HG03575 (cell line): Measurements from ENCODE around the gene RUVBL2.

Experiments used
- ATAC-seq: cut with Tn5 transposase; IDR thresholded peaks from one replicate; pipeline ENCODE4 v1.9.1; 2021; ENCODE audit not compliant: unreplicated experiment, insufficient number of reproducible peaks, low FRiP score; ENCODE audit errors: extremely low read depth

Gene RUVBL2

DNA sequence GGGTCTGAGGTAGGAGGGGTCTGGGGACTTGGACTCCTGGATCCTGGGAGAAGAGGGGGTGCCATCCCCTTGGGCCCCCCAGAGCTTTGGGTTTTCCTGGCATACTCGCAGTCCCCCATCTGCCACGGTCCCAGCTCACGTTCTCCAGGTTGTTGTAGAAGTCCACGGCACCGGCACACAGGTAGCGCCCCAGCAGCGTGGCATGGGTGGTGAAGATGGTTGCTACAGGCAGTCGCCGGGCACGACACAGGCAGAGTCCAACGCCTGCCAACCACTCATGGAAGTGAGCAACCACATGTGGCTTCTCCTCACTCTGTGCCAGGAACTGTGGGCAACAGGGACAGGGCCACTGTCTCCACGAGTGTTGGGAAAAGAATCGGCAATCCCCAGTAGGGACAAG lies 8.0 kb upstream of the RUVBL2 start:
- ATAC-seq = no peak

DNA sequence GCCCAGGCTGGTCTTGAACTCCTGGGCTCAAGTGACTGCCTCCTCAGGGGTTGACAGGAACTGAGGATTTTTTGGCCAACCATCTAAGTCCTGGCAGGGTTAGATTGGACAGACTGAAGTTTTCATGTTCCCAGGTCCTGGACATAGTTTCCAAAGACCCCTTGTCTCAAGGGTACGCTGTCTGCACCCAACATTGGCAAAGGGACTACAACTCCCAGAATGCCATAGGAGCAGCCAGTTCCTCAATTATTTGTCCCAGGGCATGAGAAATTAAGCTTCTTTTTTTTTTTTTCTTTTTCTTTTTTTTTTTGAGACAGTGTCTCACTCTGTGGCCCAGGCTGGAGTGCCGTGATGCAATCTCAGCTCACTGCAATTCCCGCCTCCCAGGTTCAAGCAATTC lies 7.5 kb upstream of the RUVBL2 start:
- no peak for ATAC-seq

DNA sequence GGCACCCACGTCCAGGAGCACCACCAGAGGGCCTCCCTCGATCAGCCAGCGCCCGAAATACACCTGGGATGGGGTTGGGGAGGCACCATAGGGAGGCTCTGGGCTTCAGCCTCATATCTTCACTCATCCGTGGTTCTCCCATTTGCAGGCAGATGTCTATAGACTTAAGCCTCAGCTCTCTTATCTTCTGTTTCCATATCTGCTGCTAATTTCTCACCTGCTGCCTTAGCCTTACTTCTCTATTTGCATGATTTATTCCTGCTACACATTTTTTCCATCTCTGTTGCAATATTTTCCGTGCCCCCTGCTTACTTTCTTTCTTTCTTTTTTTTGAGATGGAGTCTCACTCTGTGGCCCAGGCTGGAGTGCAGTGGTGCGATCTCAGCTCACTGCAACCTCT lies 6.4 kb upstream of the RUVBL2 start:
- ATAC-seq = no peak

DNA sequence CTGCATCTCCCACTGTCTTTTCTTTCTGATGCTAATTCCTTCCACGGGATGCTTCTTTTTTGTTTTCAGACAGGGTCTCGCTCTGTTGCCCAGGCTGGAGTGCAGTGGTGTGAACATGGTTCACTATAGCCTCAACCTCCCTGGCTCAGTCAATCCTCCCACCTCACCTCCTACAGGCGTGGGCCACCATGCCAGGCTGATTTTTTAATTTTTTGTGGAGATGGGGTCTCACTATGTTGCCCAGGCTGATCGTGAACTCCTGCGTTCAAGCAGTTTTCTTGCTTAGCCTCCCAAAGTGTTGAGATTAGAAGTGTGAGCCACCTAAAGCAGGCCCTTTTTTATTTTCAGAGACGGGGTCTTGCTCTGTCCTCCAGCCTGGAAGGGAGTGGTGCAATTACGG lies 5.4 kb upstream of the RUVBL2 start:
- no peak for ATAC-seq

DNA sequence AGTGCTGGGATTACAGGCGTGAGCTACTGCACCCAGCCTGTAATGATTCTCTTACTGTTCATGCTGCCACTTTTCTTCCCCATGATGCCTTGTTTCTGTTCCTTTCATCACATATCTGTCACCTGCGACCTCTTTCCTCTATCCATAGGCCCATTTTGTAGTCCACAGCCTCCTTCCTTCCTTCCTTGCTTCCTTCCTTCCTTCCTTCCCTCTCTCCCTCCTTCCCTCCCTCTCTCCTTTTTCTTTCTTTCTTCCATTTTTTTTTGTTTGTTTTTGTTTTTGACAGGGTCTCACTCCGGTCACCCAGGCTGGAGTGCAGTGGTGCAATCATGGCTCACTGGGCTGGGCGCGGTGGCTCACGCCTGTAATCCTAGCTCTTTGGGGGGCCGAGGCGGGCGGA lies 4.8 kb upstream of the RUVBL2 start:
- ATAC-seq = no peak

DNA sequence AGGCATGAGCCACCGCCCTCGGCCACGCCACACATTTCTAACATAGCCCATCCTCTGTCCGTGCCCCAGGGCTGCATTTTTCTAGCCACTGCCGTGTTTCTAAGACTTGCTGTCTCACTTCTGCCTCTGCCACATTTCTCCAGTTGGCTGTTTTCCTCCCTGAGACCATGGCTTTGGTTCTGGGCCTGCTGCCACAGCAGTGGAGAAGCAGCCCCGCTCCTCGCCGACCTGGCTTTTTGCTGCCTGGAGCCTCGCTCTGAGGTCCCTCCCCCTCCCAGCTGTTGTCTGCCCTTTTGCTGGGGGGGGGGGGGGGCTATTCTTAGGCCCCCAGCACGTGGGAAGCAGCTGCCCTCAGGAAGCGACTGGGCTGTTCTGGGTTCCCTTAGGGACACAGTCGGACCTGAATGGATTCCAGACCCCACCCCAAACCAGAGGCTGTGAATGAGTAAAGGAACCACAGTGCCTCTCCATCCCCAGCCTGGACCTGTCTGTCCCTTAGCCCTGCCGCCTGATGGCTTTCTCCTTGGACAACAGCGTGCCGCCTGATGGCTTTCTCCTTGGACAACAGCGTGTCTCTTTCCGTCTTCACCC lies 3.9 kb upstream of the RUVBL2 start:
- ATAC-seq = no peak

DNA sequence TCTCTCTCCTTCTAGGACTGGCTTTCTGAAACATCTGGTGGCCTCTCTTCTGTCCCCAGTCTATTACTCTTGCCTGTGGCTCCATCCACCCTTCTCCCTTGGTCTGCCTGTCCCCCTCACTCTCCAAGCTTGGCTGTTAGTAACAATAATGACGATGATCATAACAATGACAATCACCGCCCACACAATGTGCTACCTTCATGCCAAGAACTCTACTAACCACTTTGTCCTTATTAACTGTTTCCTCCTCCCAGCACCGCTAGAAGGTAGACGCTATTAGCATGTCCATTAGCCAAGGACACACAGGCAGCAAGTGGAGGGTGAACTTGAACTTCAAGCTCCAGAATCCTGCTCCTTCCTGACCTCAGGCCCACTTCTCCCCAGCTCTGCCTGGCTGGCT lies 3.3 kb upstream of the RUVBL2 start:
- no peak for ATAC-seq

DNA sequence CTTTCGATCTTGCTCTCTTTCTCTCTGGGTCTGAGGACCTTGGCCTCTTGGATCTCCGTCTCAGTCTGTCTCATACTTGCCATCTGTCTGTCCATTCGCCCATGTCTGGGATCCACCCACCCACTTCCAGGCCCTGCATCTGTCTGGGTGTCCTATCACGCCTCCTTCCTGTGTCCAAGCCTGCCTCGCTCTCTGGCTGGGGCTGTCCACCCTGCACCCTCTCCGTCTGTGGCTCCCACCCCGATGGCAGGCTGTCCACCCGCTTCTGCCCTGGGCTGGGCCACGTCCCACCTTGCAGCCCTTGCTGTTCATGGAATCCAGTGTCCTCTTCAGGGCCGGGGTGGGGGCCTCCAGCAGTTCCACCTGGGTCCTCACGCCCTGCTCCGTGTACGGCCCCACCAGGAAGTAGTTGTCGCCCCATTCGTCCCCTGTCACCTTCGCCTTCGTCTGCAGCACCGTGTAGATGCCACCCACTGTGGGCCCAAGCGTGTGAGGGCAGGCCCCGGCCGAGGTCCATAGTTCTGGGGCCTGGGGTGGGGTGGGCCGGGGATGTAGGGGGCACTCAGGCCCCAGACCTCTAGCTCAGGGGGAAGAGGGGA lies 2.6 kb upstream of the RUVBL2 start:
- no peak for ATAC-seq

DNA sequence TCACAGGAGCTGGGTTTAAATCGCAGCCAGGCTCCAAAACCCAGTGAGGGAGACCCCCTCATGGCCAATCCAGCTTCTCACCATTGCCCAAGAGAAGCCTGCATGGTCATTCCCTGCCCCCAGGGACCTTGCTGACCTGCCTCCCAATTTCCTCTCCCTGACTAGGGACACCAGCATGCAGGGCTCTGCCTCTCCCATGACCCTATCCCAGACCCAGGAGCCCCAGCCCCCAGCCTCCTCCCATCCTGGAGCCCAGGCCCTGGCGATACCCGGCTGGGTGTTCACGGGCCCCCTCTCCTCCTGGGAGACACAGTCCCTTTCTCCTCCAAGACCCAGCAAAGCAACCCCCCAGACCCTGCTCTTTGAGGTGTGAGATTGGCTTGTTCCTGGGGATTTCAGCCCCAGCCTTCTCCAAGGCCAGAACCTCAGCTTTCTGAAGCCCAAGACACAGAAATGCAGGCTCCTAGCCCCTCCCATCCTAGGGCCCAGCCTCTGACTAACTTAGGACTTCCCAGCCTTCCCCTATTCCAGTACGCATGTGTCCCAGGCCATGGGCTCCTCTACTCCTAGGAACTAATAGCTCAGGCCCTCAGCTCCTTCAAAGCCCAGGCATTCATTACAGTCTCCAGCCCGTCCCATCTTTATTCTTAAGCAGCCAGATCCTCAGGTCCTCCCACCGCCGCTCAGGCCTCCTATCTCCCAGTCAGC lies 1.7 kb upstream of the RUVBL2 start:
- no peak for ATAC-seq

DNA sequence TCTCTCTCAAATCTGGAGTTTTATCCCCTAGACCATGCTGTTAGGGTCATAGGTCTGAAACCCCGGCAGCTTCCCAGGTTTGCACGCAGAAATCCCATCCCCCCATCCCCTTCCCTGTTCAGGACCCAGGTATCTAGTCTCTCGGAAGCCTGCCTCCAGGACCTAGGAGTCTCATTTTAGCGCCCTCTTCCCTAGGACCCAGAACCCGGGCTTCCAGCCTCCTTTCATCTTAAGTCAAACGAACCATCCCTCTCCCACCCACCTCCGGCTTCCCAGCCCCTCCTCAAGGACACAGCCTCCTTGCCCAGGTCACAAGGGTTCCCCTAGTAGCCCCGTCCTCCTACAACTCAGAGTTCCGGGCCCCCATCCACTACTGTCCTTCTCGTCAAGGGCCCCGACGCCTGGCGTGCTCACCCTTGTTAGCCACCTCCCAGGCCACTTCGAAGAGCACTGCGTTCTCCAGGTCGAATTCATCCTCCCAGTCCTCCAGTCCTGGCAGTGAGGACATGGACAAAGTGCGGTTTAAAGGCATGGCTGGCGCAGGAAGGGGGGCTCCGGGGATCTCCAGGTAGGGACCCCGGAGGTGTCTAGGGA lies 1.0 kb upstream of the RUVBL2 start:
- ATAC-seq = no peak

DNA sequence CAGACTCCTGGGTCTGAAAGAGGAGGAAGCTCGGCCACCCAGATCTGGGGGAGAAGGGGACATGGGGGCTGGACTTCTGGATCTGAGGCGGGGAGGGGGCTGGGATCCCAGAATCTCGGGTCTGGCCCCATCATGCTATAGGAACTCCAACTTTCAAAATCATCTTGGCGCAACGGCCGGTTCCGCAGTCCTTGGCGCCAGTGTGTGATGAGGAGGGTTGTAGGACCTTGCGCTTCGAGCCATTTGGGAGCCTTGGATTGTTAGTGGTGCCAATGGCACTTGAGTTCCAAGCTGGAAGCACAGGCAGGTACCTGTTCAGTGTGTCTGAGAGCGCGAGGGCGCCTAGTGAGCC lies 324 bp downstream of the RUVBL2 start:
- no peak for ATAC-seq

DNA sequence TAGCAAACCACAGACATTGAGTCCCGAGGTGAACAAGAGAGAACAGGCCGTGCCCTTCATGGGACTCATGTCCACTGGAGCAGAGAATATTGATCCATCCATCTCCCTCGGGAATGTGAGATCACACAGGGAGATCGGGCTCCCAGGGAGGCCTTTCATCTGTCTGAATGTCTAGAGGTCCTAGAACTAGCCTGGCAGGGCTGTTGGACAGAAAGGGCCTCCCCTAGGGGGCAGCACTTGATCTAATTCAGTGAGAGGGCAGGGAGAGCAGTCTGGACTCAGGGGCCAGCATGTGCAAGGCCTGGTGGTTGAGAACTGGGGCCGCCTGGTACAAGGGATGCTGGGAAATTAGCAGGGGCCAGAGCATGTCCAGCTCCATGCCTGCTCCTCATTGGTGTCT lies 4.3 kb downstream of the RUVBL2 start:
- no peak for ATAC-seq

DNA sequence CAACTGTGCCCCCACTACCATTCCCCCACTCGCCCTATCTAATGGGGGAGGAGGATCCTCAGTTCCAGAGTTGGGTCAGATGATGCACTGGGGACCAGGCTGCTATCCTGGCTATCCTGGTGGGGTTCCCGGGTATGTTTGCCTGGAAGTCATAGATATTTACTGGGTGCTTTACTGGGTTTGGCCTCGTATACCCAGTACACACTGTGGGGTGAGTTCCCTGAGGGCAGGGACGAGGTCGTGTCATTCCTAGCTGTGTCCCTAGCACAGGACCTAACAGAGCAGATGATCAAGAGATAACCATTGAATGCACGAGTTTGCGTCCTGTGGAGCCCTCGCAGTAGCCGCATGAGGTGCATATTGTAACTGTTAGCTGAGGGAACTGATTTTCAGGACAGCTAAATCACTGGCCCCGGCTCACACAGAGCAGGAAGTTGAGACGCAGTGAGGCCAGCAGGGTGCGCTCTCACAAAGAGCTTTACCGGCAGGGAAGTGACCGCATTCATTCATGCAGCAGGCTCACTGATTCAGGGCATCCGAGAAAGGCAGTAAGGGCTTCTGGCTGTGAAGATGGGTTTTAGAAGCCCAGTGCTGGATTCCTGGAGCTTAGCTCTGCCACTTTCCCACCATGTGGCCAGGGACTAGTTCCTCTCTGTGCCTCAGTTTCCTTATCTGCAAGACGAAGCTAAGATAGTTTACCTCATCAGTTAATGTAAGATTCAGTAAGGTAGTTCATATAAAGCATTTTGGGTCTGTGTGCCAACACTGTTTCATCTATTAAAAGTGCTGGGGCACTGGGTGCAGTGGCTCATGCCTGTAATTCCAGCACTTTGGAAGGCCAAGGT lies 6.0 kb downstream of the RUVBL2 start:
- no peak for ATAC-seq

DNA sequence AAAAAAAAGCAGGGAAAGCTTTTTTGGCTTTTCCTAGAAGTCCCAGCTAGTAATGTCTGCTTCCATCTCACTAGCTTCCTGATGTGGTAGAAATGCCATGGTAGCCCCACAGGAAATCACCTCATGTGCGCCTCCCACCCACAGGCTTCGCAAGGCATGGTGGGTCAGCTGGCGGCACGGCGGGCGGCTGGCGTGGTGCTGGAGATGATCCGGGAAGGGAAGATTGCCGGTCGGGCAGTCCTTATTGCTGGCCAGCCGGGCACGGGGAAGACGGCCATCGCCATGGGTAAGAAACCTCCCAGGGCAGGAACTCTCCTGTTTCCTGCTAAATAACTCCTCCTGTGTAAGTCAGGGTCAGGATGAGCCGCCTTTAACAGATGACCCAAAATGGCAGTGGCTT lies 10.4 kb downstream of the RUVBL2 start:
- no peak for ATAC-seq

DNA sequence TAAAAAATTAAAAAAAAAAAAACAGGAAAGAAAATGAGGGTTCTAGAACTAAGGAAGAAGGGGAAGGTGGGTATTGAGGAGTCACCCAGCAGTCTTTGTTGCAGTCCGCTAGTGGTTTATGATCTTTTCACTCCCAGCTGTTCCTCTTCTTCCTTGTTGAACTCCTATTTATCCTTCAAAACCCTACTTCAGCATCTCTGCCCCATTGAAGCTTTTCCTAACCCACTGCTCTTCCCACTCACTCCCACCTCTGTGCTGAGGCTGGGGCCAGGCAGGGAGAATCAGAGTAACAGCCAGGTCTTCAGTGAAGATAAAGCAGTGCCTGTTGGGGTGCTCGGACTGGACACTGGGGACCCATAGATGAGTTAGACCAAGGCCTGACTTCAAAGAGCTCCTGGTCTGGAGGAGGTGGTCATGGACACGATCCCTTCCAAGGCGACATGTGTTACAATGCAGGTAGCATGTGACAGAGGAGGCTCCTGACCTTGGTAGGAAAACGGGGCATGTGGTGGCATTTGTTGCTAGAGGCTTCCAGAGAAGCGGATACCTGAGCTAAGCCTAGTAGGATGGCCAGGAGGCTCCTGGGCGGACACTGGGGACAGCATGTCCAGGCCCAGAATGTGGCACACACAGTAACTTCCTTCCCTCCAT lies 11.4 kb downstream of the RUVBL2 start:
- no peak for ATAC-seq

DNA sequence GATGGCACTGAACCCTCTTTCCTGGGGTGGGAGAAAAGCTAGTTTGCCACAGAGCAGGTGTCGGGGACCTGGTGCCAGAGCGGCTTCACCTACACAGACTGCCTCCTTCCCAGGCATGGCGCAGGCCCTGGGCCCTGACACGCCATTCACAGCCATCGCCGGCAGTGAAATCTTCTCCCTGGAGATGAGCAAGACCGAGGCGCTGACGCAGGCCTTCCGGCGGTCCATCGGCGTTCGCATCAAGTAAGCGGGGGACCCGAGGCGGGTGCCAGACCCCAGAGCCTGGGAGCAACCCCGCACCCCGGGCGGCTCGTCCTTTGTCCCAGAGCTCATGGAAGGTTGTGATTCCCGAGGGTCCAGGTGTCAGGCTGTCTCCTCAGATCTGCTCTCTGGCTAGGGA lies 13.2 kb downstream of the RUVBL2 start:
- no peak for ATAC-seq

DNA sequence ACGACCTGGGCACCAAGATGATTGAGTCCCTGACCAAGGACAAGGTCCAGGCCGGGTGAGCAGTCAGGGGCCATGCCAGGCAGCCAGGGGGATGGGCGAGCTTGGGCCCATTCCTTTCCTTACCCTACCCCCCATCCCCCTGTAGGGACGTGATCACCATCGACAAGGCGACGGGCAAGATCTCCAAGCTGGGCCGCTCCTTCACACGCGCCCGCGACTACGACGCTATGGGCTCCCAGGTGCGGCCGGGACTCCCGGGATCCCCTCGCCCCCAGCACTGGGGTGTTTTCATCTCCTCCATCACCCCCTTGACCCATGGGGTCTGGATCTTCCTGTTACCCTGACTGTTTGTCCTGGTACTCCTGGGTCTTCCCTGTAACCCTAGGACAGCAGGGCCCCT lies 16.1 kb downstream of the RUVBL2 start:
- ATAC-seq = no peak

DNA sequence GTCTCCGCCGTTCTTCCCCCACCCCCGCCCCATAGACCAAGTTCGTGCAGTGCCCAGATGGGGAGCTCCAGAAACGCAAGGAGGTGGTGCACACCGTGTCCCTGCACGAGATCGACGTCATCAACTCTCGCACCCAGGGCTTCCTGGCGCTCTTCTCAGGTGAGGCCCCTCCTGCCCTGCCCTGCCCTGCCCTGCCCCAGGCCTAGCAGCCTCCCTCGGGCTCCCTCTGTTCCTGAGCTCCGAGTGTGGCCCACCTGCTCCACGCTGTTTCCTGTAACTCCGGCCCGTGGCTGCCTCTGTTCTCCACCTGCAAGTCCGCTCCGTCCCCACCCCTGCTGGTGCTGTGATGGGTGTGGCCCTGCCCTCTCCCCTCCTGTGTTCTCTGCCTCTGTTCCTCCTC lies 16.8 kb downstream of the RUVBL2 start:
- ATAC-seq = no peak

DNA sequence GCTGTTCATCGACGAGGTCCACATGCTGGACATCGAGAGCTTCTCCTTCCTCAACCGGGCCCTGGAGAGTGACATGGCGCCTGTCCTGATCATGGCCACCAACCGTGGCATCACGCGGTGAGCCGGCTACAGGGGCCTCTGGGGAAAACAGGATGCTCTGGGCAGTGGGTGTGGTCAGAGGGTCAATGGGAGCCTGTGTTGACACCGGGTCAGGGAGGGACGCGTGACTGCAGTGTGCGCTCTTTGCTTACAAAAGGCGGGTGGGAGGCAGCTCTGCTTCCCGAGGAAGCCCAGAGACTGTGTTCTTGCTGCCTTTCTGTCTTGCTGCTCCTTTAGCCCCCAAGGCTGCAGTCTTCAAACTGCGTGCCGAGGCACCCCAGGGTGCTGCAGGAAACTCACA lies 17.5 kb downstream of the RUVBL2 start:
- ATAC-seq = no peak
